ENCODE measurements around the gene DIPK1A.

The DIPK1A gene

GRCh38 chr1:92831762-92832536 is 129.3 kb downstream of the DIPK1A start, which contains the start of gene RPL5:
Gene RPL5 (plus strand): TSS chr1:92832040. CDS start chr1:92832115, 75 bp downstream.
- no peaks in the 10 kb centered on the region for H3K27me3 Mint-ChIP-seq
- peak; percentile 89 to 97 for ATAC-seq (replicated peaks)
- no peaks in the 10 kb centered on the region for H3K9me3 Mint-ChIP-seq
- peak within 1 kb of the TSS; percentile 99 for H3K27ac Mint-ChIP-seq
- H3K4me1 Mint-ChIP-seq, result peaks cover 20 to 52% of the 10 kb centered on the region in 2 donors
- H3K36me3 Mint-ChIP-seq, result peaks cover 38 to 50% of the 10 kb centered on the region in 2 donors
- peak; percentile 98 for DNase-seq
- peak within 1 kb of the TSS; percentile 94 to 95 for H3K4me3 Mint-ChIP-seq

GRCh38 chr1:92831368-92831761 is 129.9 kb downstream of the DIPK1A start:
- Mint-ChIP-seq H3K27ac (peak overlapping the region; percentile 76), H3K27me3 (no peaks in the 10 kb centered on the region), H3K4me1 (peaks cover 20 to 49% of the 10 kb centered on the region in 2 donors), H3K36me3 (peaks cover 38 to 47% of the 10 kb centered on the region in 2 donors), H3K4me3 (peak overlapping the region; percentile 29 to 94), H3K9me3 (no peaks in the 10 kb centered on the region)
- DNase-seq (no peak), ATAC-seq (replicated peaks) (no peak)

- no peaks in the 10 kb centered on the region for H3K9me3 Mint-ChIP-seq
- no peak overlapping the region for H3K4me3 Mint-ChIP-seq
- H3K27me3 Mint-ChIP-seq, result no peaks in the 10 kb centered on the region
- DNase-seq (no peak), ATAC-seq (replicated peaks) (no peak)
- H3K36me3 Mint-ChIP-seq, result peaks cover under 1 to 1% of the 10 kb centered on the region in 2 donors
- H3K4me1 Mint-ChIP-seq, result peaks cover under 1 to 10% of the 10 kb centered on the region in 2 donors
- H3K27ac Mint-ChIP-seq, result no peak overlapping the region
Measured at GRCh38 chr1:92826792-92827191, 134.5 kb downstream of the DIPK1A start.

GRCh38 chr1:92822879-92823278 is 138.4 kb downstream of the DIPK1A start:
- Mint-ChIP-seq H3K36me3 (no peaks in the 10 kb centered on the region), H3K9me3 (no peaks in the 10 kb centered on the region), H3K27me3 (peaks cover 0 to 5% of the 10 kb centered on the region in 2 donors), H3K27ac (no peak overlapping the region), H3K4me3 (no peak overlapping the region), H3K4me1 (peaks cover 5 to 9% of the 10 kb centered on the region in 2 donors)
- ATAC-seq (replicated peaks) (no peak), DNase-seq (no peak)

- DNase-seq (no peak), ATAC-seq (replicated peaks) (no peak)
- Mint-ChIP-seq H3K27me3 (peaks cover 0 to 5% of the 10 kb centered on the region in 2 donors), H3K36me3 (no peaks in the 10 kb centered on the region), H3K27ac (no peak overlapping the region), H3K9me3 (no peaks in the 10 kb centered on the region), H3K4me1 (peaks cover 6 to 9% of the 10 kb centered on the region in 2 donors), H3K4me3 (no peak overlapping the region)
Measured at GRCh38 chr1:92820551-92820950, 140.7 kb downstream of the DIPK1A start.

DNA sequence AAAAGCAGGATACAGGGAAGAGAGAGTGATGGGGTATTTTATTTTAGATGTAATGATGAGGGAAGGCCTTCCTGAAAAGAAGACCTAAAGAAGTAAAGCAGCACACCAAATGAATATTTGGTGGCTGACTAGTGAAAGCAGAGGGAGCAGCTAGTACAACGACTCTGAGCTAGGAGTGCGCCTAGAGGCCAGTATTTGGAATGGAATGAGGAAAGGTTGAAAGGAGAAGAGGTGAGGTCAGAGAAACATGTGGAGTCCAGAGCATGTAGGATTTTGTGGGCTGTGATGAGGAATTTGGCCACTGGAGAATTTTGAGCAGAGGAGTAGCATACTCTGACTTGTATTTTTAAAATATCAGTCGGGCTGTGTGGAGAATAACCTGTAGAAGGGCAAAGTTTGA is 141.2 kb downstream of the DIPK1A start:
- Mint-ChIP-seq H3K27me3 (peaks cover 0 to 5% of the 10 kb centered on the region in 2 donors), H3K27ac (no peak overlapping the region), H3K36me3 (no peaks in the 10 kb centered on the region), H3K4me3 (no peak overlapping the region), H3K4me1 (peaks cover 6 to 9% of the 10 kb centered on the region in 2 donors), H3K9me3 (no peaks in the 10 kb centered on the region)
- no peak for ATAC-seq (replicated peaks)
- DNase-seq, result no peak

DNA sequence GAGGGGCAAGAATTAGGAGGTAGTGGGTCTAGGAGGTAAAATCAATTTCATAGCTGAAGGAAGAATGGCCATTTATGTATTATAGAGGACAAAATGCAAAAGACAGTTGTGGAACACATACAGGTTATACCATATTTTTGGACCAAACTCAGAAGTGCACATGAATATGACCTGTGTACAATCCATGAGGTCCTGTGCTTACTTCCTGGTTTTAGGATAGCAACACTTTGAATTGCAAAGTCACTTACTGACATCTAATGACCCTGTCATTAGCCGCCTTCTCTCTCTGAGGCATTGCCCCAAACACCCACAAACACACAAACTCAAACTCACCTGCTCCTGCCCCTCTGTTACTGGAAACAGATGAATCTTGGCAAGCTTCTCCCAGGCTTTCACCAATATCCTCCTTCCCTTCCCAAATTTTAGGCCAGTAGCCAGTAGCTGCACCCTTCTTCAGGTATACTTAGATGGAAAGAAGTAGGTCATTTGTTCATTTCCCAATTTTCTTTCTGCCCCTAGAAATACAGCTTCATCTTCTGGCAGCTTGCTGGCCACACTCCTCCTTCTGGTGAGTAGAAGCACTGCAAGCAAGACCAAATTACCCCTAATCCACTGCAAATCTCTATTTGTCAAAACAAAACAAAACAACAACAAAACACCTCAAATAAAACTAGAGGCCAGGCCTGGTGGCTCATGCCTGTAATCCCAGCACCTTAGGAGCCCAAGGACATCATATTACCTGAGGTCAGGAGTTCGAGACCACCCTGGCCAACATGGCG is 143.1 kb downstream of the DIPK1A start:
- DNase-seq, result no peak
- H3K27ac Mint-ChIP-seq, result no peak overlapping the region

GRCh38 chr1:92817137-92817697 is 144.0 kb downstream of the DIPK1A start:
- DNase-seq (no peak), ATAC-seq (replicated peaks) (no peak)
- Mint-ChIP-seq H3K4me3 (no peak overlapping the region), H3K4me1 (peaks cover 5 to 6% of the 10 kb centered on the region in 2 donors), H3K27me3 (peaks cover 13 to 14% of the 10 kb centered on the region in 2 donors), H3K9me3 (no peaks in the 10 kb centered on the region), H3K27ac (no peak overlapping the region), H3K36me3 (no peaks in the 10 kb centered on the region)

More for the DNA sequence above, 143.1 kb downstream of the DIPK1A start:
- peaks cover 6 to 9% of the 10 kb centered on the region in 2 donors for H3K4me1 Mint-ChIP-seq
- no peaks in the 10 kb centered on the region for H3K9me3 Mint-ChIP-seq
- H3K4me3 Mint-ChIP-seq, result no peak overlapping the region
- H3K27me3 Mint-ChIP-seq, result peaks cover 11 to 12% of the 10 kb centered on the region in 2 donors
- no peaks in the 10 kb centered on the region for H3K36me3 Mint-ChIP-seq
- ATAC-seq (replicated peaks), result peak in 1 of 2 donors; percentile 38

DNA sequence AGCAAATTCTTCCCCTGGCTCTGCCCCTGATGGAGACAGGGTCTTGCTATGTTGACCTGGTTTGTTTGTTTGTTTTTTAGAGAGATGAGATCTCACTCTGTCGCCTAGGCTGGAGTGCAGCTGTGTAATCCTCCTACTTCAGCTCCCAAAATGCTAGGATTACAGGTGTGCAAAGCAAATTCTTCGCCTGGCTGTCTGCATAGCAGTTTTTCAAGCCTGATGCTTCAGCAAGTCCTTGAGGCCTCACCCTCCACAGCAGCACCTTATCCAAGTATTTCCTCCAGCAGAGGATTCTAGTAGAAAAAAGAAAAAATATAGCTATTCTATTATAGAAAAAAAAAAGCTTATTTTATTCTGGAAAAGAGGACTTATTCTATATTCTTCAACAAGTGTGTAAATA is 144.5 kb downstream of the DIPK1A start:
- Mint-ChIP-seq H3K27me3 (peaks cover 13 to 16% of the 10 kb centered on the region in 2 donors), H3K4me3 (no peak overlapping the region), H3K36me3 (no peaks in the 10 kb centered on the region), H3K27ac (no peak overlapping the region), H3K9me3 (no peaks in the 10 kb centered on the region), H3K4me1 (peaks cover 5 to 6% of the 10 kb centered on the region in 2 donors)
- no peak for DNase-seq
- no peak for ATAC-seq (replicated peaks)

- peaks cover 1 to 4% of the 10 kb centered on the region in 2 donors for H3K9me3 Mint-ChIP-seq
- H3K4me3 Mint-ChIP-seq, result no peak overlapping the region
- H3K27me3 Mint-ChIP-seq, result peaks cover 9 to 13% of the 10 kb centered on the region in 2 donors
- no peaks in the 10 kb centered on the region for H3K36me3 Mint-ChIP-seq
- no peak overlapping the region for H3K27ac Mint-ChIP-seq
- ATAC-seq (replicated peaks), result no peak
- peaks cover 0 to 4% of the 10 kb centered on the region in 2 donors for H3K4me1 Mint-ChIP-seq
- no peak for DNase-seq
Measured at GRCh38 chr1:92808381-92808780, 152.9 kb downstream of the DIPK1A start.

GRCh38 chr1:92805216-92805615 is 156.0 kb downstream of the DIPK1A start:
- H3K36me3 Mint-ChIP-seq, result no peaks in the 10 kb centered on the region
- H3K9me3 Mint-ChIP-seq, result peaks cover 1 to 4% of the 10 kb centered on the region in 2 donors
- no peak for ATAC-seq (replicated peaks)
- H3K27me3 Mint-ChIP-seq, result no peaks in the 10 kb centered on the region
- H3K27ac Mint-ChIP-seq, result no peak overlapping the region
- H3K4me1 Mint-ChIP-seq, result peaks cover 0 to 4% of the 10 kb centered on the region in 2 donors
- H3K4me3 Mint-ChIP-seq, result no peak overlapping the region
- no peak for DNase-seq

DNA sequence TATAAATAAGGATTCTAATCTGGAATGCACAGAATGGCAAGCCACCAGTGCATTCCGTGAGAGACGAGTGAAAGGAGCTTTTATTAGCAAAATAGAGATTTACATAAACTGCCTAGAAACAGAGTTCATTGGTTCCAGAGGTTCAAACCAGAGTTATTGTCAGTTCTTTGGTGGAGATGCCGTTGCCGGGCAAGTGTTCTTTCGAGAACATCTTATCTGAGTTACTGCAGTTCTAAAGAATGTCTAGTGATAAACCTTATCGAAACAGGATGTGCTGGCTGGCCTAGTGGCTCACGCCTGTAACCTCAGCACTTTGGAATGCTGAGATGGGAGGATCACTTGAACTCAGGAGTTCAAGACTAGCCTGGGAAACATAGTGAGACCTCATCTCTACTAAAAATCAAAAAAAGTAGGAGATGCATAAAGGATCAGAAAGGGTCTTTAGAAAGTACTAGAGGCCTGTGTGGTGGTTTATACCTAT is 156.5 kb downstream of the DIPK1A start:
- DNase-seq (no peak), ATAC-seq (replicated peaks) (peak; percentile 94 to 96)
- Mint-ChIP-seq H3K36me3 (no peaks in the 10 kb centered on the region), H3K27ac (no peak overlapping the region), H3K4me1 (peaks cover 0 to 4% of the 10 kb centered on the region in 2 donors), H3K9me3 (peaks cover 1 to 4% of the 10 kb centered on the region in 2 donors), H3K4me3 (no peak overlapping the region), H3K27me3 (no peaks in the 10 kb centered on the region)

- peaks cover 1 to 4% of the 10 kb centered on the region in 2 donors for H3K9me3 Mint-ChIP-seq
- no peak for DNase-seq
- ATAC-seq (replicated peaks), result no peak
- H3K27ac Mint-ChIP-seq, result no peak overlapping the region
- peaks cover 0 to 4% of the 10 kb centered on the region in 2 donors for H3K4me1 Mint-ChIP-seq
- no peaks in the 10 kb centered on the region for H3K27me3 Mint-ChIP-seq
- no peaks in the 10 kb centered on the region for H3K36me3 Mint-ChIP-seq
- no peak overlapping the region for H3K4me3 Mint-ChIP-seq
Measured at GRCh38 chr1:92803140-92803887, 157.9 kb downstream of the DIPK1A start.

All from stimulated activated naive B cell treated with anti-CD40 and anti-IgM and Interleukin-4, amounts not matched to agents 10 μg/mL and 1 μg/mL and 100 μg/mL, for 72 hours (primary cell).